GM21390 (cell line): ENCODE results near the gene PML.
"Not testable (repeated sequence)": the region's sequence is repeated elsewhere in the genome, so short reads cannot be mapped to it uniquely, and the experiment has no call there.

Experiments
- ATAC-seq: cut with Tn5 transposase; IDR thresholded peaks from one replicate; pipeline ENCODE4 v1.9.1; 2021; ENCODE audit not compliant: unreplicated experiment

PML gene

DNA sequence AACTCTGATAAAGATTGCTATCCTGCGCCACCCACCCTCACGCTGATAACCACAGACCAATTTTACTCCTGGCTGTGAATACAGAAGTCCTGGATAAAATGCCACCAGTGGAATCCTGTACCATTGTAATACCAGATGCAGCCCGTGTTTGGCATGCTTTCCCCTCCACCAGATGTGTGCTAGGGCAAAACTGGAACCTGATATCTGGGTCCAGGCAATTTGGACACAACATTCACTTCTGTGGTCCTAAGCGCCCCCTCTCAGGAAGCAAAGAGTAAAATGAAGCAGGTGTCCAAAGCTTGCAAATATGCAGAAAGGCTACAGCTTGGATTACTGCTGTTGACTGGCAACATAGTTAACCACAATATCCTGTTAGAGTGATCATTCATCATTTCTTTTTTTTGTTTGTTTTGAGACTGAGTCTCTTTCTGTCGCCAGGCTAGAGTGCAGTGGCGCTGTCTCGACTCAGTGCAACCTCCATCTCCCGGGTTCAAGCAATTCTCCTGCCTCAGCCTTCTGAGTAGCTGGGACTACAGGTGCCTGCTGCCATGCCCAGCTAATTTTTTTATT is 35.4 kb upstream of the PML start:
- no peak for ATAC-seq

DNA sequence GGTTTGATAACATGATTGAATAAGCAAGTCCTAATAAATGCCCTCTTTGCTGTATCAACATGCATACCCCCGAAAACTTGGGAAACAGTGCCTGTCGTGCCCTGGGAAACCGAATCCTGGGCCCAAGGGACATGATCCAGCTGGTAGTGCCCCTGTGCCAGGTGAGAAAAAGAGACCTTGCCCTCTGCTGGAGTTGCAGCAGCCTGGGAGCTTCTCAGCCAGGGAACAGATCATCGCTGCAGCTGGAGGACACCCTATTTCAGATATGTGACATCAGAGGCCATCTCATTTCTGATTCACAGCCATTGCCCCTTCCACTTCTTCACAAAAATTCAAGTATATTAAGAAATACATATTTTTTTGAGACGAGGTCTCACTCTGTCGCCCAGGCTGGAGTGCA is 34.7 kb upstream of the PML start:
- ATAC-seq, result no peak

DNA sequence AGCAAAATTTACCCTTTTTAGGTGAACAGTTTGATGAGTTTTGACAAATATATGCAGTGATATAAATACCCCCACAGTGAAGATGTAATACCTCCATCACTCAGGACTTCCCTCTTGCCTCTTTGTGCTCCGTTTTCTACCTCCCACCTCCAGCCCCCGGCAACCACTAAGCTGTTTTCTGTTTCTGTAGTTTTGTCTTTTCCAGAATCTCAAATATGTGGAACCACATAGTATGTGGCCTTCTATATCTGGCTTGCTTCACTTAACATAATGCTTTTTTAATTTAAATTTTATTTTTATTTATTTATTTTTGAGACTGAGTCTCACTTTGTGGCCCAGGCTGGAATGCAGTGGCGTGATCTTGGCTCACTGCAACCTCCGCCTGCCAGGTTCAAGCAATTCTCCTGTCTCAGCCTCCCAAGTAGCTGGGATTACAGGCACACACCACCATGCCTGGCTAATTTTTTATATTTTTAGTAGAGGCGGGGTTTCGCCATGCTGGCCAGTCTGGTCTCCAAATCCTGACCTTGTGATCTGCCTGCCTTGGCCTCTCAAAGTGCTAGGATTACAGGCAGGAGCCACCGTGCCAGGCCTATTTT is 33.9 kb upstream of the PML start:
- ATAC-seq, result not testable (repeated sequence)

DNA sequence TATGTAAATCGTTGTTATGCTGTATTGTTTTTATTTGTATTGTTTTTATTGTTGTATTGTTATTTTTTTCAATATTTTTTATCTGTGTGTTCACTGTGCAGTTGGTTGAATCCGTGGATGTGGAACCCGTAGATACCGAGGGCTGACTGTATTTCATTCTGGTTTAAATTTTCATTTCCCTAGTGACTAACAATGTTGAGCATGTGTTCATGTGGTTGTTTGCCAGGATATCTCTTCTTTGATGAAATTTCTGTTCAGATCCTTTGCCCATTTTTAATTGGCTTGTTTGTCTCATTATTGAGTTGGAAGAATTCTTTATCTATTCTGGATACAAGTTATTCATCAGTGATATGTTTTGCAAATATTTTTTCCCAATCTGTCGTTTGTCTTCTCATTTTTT is 32.1 kb upstream of the PML start:
- ATAC-seq, result no peak

DNA sequence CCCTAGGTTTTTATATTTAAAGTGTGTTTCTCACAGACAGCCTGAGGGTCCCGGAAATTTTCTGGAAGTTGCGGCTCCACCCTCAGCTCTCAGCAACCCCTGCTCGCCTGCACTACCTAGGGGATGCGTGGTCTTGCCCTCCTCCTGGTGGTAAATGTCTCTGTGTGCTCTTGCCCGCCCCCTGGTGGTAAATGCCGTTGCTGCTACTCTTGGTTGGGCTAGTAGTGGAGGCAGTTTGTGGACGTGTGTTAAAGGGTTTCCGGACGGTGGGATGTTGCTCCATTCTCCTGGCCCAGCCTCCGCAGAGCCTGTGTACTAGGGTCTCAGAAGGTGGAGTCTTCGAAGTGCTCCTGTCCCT is 29.8 kb upstream of the PML start:
- peak; percentile 59 for ATAC-seq

DNA sequence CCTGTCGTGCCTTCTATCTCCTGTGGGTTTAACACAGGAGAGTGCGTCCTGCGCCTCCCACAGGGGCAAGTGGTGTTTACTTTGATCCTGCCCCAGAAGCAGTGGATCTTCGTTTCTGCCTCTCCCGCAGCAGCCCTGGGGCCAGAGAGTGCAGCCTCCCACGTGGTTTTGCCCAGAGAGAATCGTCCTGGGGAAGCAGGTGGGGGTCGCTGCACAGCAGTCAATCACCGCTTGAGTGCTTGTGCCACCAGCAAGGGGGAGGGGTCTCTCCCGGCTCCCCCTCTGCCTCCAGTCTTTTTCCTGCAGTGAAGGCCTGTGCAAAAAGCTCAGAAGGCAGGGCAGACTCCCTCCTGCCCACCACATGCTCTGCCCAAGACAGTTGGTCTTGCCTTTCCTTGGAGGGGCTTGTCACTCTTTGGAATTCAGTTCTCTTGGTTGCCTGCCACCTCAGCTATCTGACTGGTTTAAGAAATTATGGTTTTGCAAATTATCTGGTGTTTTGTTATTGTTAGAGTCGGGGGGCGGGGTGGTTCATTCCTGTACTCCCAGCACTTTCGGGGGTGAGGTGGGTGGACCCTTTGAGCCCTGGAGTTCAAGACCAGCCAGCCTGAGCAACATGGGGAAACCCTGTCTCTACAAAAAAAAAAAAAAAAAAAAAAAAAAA is 29.3 kb upstream of the PML start:
- ATAC-seq, result peak; percentile 30

DNA sequence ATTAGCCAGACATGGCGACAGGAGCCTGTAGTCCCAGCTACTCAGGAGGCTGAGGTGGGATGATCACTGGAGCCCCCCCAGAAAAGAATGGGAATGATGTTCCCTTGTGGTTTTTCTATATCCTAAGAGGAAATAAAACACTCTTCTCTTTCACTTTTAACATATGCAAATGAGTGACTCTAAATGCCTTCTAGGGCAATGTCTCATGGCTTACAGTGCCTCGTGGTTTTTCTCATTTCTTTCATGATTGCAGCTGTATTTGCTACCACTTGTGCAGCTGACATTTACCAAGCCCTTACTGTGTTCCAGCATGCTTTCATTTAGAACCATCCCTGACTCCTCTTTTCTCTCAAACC is 28.8 kb upstream of the PML start:
- ATAC-seq, result peak; percentile 78

DNA sequence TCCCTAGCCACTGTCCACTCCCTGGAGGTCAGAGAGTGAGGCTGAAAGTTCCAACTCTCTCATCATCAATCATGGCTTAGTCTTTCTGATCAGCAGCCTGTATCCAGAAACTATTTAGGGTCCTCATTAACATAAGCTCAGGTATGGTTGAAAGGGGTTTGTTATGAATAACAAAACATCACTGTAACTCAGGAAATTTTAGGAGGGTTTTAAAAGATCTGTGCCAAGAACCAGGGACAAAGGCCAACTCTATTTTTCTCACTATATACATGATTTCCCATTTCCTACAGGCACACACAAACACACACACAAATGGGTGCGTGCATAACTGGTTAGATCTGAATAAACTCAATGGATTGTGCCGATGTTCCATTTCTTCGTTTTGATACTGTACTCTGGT is 26.1 kb upstream of the PML start:
- ATAC-seq, result no peak

DNA sequence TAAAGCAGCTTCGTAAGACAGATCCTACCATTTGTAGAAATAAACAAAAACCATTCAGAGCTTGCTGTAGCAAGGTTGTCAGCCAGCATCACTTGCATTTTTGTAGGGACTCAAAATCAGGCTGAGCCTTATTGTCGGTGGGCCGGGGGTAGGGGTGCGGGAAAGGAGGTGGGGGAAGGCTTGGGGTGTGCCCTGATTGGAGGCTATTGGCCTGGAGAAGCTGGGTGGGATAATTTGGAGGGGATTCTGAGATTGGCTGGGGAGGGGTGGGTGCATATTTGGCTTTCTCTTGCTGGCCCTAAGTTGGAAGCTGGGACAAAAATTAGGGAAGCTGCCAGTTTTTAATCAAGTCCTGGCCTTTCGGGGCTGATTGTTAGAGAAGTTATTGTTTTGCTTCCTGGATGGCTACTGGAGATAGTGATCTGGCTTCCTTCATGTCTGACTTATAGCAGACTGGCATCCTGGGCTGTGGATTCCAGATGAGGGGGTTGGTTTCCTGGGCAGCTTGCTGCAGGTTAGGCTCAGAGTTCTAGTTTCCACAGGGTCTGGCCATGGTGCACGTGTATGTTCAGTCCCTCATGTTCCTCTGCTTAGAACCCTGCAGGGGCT is 25.3 kb upstream of the PML start:
- no peak for ATAC-seq

DNA sequence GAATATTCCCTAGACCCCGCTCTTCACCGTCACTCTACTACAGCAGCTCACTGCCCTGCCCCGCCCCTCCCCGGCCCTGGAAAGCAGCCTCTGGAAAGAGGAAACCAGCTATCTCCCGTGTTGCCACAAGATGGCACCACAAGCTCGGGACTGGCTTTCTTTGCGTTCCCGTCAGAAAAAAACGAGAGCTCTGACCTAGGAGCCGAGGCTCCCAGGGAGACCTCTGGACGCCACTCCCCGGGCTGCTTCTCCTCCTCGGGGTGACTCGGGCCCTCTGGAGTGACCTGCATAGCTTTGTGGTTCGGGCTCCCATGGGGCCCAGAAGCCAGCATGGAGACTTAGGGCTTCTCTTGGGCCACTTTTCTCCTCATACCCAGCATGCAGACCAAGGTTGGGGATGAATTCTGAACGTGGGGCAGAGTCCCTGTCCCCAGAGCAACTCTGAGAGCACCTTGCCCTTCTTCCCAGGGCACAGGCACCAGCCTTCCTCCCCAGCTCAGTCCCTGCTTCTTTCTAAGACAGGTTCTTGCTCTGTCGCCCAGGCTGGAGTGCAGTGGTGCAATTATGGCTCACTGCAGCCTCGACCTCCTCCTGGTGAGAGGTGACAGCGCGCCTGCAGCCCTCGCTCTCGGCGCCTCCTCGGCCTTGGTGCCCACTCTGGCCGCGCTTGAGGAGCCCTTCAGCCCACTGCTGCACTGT is 21.4 kb upstream of the PML start:
- no peak for ATAC-seq

DNA sequence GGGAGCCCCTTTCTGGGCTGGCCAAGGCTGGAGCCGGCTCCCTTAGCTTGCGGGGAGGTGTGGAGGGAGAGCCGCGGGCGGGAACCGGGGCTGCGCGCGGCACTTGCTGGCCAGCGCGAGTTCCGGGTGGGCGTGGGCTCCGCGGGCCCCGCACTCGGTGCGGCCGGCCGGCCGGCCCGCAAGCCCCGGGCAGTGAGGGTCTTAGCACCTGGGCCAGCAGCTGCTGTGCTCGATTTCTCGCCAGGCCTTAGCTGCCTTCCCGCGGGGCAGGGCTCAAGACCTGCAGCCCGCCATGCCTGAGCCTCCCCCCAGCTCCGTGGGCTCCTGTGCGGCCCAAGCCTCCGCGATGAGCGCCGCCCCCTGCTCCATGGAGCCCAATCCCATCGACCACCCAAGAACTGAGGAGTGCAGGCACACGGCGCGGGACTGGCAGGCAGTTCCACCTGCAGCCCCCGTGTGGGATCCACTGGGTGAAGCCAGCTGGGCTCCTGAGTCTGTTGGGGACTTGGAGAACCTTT is 20.8 kb upstream of the PML start:
- not testable (repeated sequence) for ATAC-seq

DNA sequence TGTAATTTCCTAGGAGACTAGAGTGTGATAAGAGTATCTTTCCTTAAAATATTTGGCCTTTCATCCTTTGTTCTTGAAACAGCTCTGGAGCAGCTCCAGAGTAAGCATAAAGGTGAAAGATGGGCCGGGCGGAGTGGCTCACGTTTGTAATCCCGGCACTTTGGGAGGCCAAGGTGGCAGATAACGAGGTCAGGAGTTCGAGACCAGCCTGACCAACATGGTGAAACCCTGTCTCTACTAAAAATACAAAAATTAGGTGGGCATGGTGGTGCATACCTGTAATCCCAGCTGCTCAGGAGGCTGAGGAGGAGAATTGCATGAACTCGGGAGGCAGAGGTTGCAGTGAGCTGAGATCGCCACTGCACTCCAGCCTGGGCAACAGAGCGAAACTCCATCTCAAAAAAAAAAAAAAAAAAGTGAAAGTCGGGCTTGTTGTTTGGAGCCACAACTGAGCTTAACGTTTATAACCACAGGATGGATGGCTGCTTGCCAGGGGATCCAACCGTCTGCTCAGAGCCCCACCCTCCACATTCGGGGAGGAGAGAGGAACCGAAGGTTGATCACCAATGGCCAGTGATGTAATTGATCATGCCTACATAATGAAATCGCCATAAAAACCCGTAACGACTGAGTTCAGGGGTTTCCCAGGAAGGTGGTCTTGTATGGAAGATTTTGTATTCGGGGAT is 18.9 kb upstream of the PML start:
- ATAC-seq, result not testable (repeated sequence)

DNA sequence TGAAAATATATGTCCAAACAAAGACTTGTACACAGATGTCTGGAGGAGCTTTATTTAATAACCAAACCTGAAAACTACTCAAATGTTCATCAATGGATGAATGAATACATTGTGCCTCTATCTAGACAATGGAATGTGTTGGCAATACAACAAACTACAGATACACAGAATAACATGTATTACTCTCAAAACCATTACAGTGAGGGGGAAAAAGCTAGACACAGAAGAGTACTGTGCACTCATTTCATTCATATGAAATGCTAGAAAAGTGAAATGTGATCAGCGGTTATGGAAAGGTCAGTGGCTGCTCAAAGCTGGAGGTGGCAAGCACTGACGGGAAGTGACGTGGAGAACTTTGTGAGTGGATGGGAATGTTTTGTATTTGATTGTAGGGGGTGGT is 15.6 kb upstream of the PML start:
- ATAC-seq, result no peak

DNA sequence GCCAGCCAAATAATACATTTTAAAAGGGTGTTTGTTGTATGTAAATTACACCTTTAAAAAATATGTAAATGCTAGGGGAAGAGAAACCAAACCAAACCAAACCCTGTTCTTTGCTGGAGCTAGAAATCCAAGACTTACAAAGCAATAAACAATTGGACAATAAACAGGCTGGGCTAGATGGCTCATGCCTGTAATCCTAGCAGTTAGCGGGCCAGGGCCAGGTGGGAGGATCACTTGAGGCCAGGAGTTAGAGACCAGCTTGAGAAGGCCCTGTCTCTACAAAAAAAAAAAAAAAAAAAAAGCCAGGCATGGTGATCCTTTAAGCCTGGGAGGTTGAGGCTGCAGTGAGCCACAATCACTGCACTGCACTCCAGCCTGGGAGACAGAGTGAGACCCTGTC is 14.9 kb upstream of the PML start:
- ATAC-seq, result no peak

DNA sequence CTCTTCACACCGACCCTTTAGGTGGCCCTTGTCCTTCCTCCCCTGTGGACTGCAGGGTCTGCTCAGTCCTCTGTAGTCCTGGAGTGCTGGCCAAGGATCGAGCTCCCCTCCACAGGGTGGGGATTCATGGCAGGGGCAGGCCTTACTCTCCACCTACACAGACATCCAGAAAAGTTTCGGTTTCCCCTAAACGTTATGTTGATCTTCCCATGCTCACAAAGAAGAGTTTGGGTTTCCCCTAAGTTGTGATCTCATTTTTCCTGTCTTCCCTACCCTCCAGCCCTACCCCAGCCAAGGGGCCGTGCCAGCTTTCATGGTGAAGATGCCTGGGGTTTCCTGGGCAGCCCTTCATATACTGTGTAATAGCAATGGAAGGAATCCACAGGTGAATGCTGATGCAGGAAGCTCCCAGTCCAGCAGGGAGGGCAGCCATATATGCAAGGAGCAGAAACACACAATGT is 12.7 kb upstream of the PML start:
- ATAC-seq, result no peak

DNA sequence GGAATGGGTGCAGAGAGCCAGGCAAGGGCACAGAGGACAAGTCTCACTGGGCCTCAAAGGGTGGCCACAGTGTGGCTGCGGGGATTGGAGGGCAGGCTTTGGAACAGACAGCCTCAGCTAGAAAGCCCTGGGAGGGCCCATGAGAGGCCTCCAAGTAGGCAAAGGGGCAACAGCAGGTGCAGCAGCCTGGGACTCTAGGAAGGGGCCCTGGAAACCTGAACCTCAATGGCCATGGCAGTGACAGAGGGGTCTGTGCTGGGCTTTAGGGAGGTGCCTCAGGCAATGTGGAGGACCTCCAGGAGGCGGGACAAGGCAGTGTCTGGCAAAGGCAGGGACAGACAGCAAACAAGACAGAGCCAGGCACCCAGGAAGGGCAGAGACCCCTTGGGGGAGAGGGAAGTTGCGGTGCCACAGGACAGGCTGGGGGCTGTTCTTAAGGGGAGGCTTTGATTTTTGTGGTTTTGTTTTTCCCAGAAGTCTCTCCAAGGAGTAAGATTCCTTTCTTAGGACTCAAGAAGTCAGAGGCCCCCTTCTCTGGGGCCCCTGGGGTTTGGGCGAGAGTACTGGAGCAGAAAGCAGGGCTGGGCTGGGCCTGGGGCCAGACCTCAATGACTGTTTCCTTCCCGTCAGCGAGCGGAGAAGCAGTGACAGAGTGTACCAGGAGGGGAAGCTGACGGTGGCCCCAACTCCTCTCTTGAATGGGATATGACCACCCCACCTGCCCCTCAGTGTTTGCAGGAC is 12.1 kb upstream of the PML start:
- peak; percentile 61 for ATAC-seq

DNA sequence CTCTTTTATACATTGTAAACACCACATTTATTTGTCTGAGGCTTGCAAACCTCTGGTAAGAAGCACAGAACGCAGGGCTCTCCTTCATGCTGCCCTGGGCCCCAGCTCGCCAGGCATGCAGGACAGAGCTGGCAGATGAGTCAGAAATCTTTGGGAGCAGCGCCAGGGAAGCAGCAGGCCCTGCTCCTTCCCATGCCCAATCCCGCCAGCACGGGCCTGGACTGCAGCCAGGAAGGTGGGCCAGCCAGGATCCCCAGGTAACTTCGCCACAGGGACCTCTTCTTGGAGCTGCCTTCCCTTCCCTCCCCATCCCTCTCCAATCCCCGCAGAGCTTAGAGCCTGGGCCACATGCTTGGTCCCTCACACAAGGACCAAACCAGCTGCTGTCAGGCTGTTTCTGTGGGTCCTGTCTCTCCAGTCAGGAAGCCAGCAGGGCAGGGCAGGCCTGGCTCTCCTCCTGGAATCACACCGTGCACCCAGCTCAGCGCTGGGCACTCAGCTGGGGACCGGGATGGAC is 11.2 kb upstream of the PML start:
- ATAC-seq, result no peak

DNA sequence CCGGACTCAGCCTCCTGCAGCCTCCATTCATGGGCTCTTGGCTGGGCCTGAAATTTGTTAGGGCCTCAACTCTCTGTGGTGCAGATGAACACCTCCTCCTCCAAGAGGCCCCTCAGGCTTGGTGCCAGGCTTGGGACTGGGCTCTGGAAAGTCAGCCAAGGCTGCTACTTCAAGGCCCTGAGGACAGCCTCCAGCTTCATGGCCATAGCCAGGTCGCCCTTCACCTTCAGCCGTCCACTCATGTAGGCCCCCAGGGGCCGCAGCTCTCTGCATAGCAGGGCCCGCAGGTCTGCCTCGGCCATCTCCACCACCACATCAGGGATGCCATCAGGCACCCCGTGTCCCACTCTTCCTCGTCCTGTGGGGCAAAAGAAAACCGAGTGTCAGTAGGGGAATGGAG is 10.7 kb upstream of the PML start:
- no peak for ATAC-seq

DNA sequence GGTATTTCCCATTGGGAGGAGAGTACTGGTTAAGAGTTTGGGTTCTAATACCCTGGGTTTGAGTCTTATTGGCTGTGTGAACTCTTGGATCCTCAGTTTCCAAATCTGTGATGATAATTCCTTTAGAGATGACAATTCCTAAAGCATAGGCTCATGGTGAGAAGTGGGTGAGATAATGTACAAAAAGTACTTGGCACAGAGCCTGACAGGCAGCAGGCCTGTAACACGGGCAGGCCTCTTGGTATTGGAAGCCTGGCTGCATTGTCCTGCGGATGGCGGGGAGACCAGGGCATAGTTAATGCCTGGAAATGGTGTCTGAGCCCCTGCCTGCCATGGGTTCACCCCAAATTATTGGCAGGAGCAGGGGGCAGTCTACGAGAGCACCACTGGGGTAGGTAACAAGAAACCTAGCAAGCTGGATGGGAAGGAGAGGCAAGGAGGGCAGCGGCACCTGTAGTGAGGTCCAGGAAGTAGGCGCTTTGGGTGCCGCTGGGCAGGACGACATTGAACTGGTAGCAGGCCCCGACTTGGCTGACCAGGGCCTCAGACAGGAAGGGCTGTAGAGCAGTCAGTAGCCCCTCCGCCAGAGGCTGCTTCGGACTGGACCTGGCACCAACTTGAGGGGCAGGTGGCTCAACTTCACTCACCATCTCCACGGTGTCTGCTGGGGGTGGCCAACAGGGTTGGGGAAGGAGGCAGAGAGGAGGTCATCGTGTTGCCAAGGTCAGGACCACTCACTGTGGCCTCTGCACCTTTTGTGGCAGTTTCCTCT is 10.1 kb upstream of the PML start:
- no peak for ATAC-seq
